ENCODE results near the gene DYNC2H1. TPM values are rescaled to one million over a fixed set of nuclear protein-coding genes. Genes with fewer than 3 reads are reported as not detected.

The DYNC2H1 gene
- total and polyA plus RNA-seq, 7 donors = 0.46 to 29.1 (median 21.3) TPM

GRCh38 chr11:103453126-103453525, 343.9 kb downstream of the DYNC2H1 start:
- no peak for TF ChIP-seq POLR2A (IDR thresholded peaks at IDR 0.05)
- TF ChIP-seq POLR2AphosphoS5 (IDR thresholded peaks at IDR 0.05) = no peak
- no peak for TF ChIP-seq EP300 (IDR thresholded peaks at IDR 0.05)
- no peak for TF ChIP-seq CTCF (IDR thresholded peaks at IDR 0.05)
- no peak for DNase-seq
- peaks cover 0 to 9% (median 0%) of the 10 kb centered on the region in 4 donors for H3K36me3 ChIP-seq
- no peak overlapping the region for H3K4me3 ChIP-seq
- intact Hi-C loops (cut with DNase I) = no loop called here
- H3K9me3 ChIP-seq = no peaks in the 10 kb centered on the region
- no peaks in the 10 kb centered on the region for H3K27me3 ChIP-seq
- H3K4me1 ChIP-seq = no peaks in the 10 kb centered on the region
- H3K27ac ChIP-seq = no peak overlapping the region
- 76 to 82% methylated on average over 3 of the region's 3 CpGs for WGBS, 2 donors

- DNase-seq = no peak
- Histone ChIP-seq H3K27ac (no peak overlapping the region), H3K36me3 (peaks cover 0 to 9% (median 0%) of the 10 kb centered on the region in 4 donors), H3K4me1 (no peaks in the 10 kb centered on the region), H3K27me3 (no peaks in the 10 kb centered on the region), H3K4me3 (no peak overlapping the region), H3K9me3 (no peaks in the 10 kb centered on the region)
- intact Hi-C loops (cut with DNase I) = no loop called here
- 73 to 91% methylated on average over 4 of the region's 4 CpGs for WGBS, 2 donors
- TF ChIP-seq POLR2AphosphoS5 (IDR thresholded peaks at IDR 0.05) (no peak), CTCF (IDR thresholded peaks at IDR 0.05) (no peak), POLR2A (IDR thresholded peaks at IDR 0.05) (no peak), EP300 (IDR thresholded peaks at IDR 0.05) (no peak)
Measured at GRCh38 chr11:103453915-103454709, 344.9 kb downstream of the DYNC2H1 start.

- no peak for DNase-seq
- Histone ChIP-seq H3K27ac (no peak overlapping the region), H3K4me1 (no peaks in the 10 kb centered on the region), H3K36me3 (no peaks in the 10 kb centered on the region), H3K27me3 (no peaks in the 10 kb centered on the region), H3K4me3 (no peak overlapping the region), H3K9me3 (no peaks in the 10 kb centered on the region)
- WGBS, 2 donors = 93 to 96% methylated on average over 1 of the region's 1 CpG
- intact Hi-C loops (cut with DNase I) = no loop called here
- TF ChIP-seq POLR2AphosphoS5 (IDR thresholded peaks at IDR 0.05) (no peak), CTCF (IDR thresholded peaks at IDR 0.05) (no peak), POLR2A (IDR thresholded peaks at IDR 0.05) (no peak), EP300 (IDR thresholded peaks at IDR 0.05) (no peak)
Measured at GRCh38 chr11:103464420-103464819, 355.2 kb downstream of the DYNC2H1 start.

- no peaks in the 10 kb centered on the region for H3K27me3 ChIP-seq
- H3K27ac ChIP-seq = no peak overlapping the region
- WGBS, 2 donors = 59 to 69% methylated on average over 3 of the region's 3 CpGs
- intact Hi-C loops (cut with DNase I) = no loop called here
- no peak for TF ChIP-seq POLR2A (IDR thresholded peaks at IDR 0.05)
- TF ChIP-seq CTCF (IDR thresholded peaks at IDR 0.05) = no peak
- no peak for TF ChIP-seq EP300 (IDR thresholded peaks at IDR 0.05)
- no peak for TF ChIP-seq POLR2AphosphoS5 (IDR thresholded peaks at IDR 0.05)
- no peaks in the 10 kb centered on the region for H3K4me1 ChIP-seq
- H3K9me3 ChIP-seq = no peaks in the 10 kb centered on the region
- no peaks in the 10 kb centered on the region for H3K36me3 ChIP-seq
- H3K4me3 ChIP-seq = no peak overlapping the region
- DNase-seq = no peak
Measured at GRCh38 chr11:103465555-103466140, 356.4 kb downstream of the DYNC2H1 start.

All from sigmoid colon (tissue), 7 donors.